ENCODE results near the gene ADAMTS9. TPM values are rescaled to one million over a fixed set of nuclear protein-coding genes. Genes with fewer than 3 reads are reported as not detected.

ADAMTS9 gene
- total RNA-seq, 6 donors from 2014 or later: 12.3 to 54.9 (median 26.6) TPM

- Histone ChIP-seq H3K4me1 (no peaks in the 10 kb centered on the region), H3K27me3 (no peaks in the 10 kb centered on the region), H3K27ac (peak overlapping the region in 2 of 4 donors; percentile 49 to 58), H3K36me3 (peaks cover 0 to 28% (median 0%) of the 10 kb centered on the region in 4 donors), H3K4me3 (peak overlapping the region in 3 of 4 donors; percentile 6 to 29 (median 27)), H3K9me3 (no peaks in the 10 kb centered on the region)
- ATAC-seq (ENCODE audit: low FRiP score in 2 of 2) (no peak), DNase-seq (no peak)
- TF ChIP-seq, protein P1, sequence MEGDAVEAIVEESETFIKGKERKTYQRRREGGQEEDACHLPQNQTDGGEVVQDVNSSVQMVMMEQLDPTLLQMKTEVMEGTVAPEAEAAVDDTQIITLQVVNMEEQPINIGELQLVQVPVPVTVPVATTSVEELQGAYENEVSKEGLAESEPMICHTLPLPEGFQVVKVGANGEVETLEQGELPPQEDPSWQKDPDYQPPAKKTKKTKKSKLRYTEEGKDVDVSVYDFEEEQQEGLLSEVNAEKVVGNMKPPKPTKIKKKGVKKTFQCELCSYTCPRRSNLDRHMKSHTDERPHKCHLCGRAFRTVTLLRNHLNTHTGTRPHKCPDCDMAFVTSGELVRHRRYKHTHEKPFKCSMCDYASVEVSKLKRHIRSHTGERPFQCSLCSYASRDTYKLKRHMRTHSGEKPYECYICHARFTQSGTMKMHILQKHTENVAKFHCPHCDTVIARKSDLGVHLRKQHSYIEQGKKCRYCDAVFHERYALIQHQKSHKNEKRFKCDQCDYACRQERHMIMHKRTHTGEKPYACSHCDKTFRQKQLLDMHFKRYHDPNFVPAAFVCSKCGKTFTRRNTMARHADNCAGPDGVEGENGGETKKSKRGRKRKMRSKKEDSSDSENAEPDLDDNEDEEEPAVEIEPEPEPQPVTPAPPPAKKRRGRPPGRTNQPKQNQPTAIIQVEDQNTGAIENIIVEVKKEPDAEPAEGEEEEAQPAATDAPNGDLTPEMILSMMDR (IDR thresholded peaks at IDR 0.05): no peak
- TF ChIP-seq POLR2AphosphoS5 (IDR thresholded peaks at IDR 0.05) (no peak), POLR2A (IDR thresholded peaks at IDR 0.05) (no peak), EP300 (IDR thresholded peaks at IDR 0.05) (no peak)
- WGBS, 2 donors: 71 to 84% methylated on average over 2 of the region's 2 CpGs
These were observed 125.9 kb downstream of the ADAMTS9 start for GRCh38 chr3:64561868-64562267.

- Histone ChIP-seq H3K4me3 (peak overlapping the region in 3 of 4 donors; percentile 6 to 29 (median 27)), H3K27me3 (no peaks in the 10 kb centered on the region), H3K27ac (peak overlapping the region in 2 of 4 donors; percentile 49 to 58), H3K4me1 (no peaks in the 10 kb centered on the region), H3K9me3 (no peaks in the 10 kb centered on the region), H3K36me3 (peaks cover 0 to 29% (median 0%) of the 10 kb centered on the region in 4 donors)
- ATAC-seq (ENCODE audit: low FRiP score in 2 of 2) (peak in 1 of 2 donors; percentile 52), DNase-seq (no peak)
- TF ChIP-seq EP300 (IDR thresholded peaks at IDR 0.05) (no peak), POLR2AphosphoS5 (IDR thresholded peaks at IDR 0.05) (no peak), POLR2A (IDR thresholded peaks at IDR 0.05) (no peak)
- TF ChIP-seq, protein P1 (IDR thresholded peaks at IDR 0.05): no peak
- whole genome bisulfite sequencing, 2 donors: 76 to 81% methylated on average over 22 of the region's 22 CpGs
These were observed 126.4 kb downstream of the ADAMTS9 start for GRCh38 chr3:64561325-64561843.

DNA sequence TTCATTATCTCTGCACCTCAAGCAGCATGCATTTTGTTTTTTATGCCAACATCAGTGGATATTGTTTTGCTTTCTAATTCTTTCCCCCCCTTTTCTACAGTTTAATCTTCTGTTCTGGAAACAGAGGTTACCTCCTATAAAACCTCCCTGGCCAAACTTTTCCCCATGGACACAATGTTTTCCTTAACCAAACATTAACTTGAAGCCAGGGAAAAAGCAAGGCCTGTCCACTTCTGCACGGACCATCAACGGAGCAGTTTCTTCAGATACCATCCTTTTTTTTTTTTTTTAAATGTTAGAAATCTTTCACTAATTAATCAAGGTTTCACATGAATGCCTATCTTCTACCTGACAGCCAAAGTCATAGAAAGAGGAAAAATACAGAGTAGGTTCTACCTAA lies 127.0 kb downstream of the ADAMTS9 start:
- TF ChIP-seq POLR2A (IDR thresholded peaks at IDR 0.05): no peak
- TF ChIP-seq EP300 (IDR thresholded peaks at IDR 0.05): no peak
- TF ChIP-seq, protein P1 (IDR thresholded peaks at IDR 0.05): no peak
- no peak for TF ChIP-seq POLR2AphosphoS5 (IDR thresholded peaks at IDR 0.05)
- Histone ChIP-seq H3K4me3 (no peak overlapping the region), H3K9me3 (no peaks in the 10 kb centered on the region), H3K36me3 (peaks cover 0 to 29% (median 0%) of the 10 kb centered on the region in 4 donors), H3K4me1 (no peaks in the 10 kb centered on the region), H3K27ac (peak overlapping the region in 1 of 4 donors; percentile 49), H3K27me3 (no peaks in the 10 kb centered on the region)
- no peak for DNase-seq
- WGBS, 2 donors: 76 to 87% methylated on average over 2 of the region's 2 CpGs
- no peak for ATAC-seq (ENCODE audit: low FRiP score in 2 of 2)

- ATAC-seq (ENCODE audit: low FRiP score in 2 of 2) (no peak), DNase-seq (no peak)
- Histone ChIP-seq H3K27me3 (no peaks in the 10 kb centered on the region), H3K4me1 (no peaks in the 10 kb centered on the region), H3K27ac (no peak overlapping the region), H3K4me3 (no peak overlapping the region), H3K36me3 (peaks cover 0 to 34% (median 0%) of the 10 kb centered on the region in 4 donors), H3K9me3 (no peaks in the 10 kb centered on the region)
- TF ChIP-seq EP300 (IDR thresholded peaks at IDR 0.05) (no peak), POLR2A (IDR thresholded peaks at IDR 0.05) (no peak)
- WGBS, 2 donors: 81 to 86% methylated on average over 7 of the region's 7 CpGs
These were observed 128.2 kb downstream of the ADAMTS9 start for GRCh38 chr3:64559588-64559987.

DNA sequence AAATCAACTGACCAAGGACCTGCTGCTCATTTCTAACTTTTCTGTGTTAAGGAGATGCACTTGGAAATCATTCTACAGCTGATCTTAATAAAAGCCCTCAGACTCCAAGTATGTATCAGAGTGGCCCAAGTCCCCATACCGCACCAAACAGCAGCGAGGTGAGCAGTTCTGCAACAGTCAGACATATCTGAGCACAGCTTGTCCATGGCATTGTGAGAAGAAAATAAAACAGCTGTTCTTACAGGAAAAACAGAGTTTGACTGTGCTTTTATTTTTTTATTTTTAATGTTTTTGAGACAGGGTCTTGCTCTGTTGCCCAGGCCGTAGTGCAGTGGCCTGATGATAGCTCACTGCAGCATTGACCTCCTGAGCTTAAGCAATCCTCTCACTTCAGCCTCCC lies 131.8 kb downstream of the ADAMTS9 start:
- TF ChIP-seq POLR2AphosphoS5 (IDR thresholded peaks at IDR 0.05): no peak
- TF ChIP-seq EP300 (IDR thresholded peaks at IDR 0.05): no peak
- TF ChIP-seq, protein P1 (IDR thresholded peaks at IDR 0.05): no peak
- Histone ChIP-seq H3K4me1 (no peaks in the 10 kb centered on the region), H3K9me3 (no peaks in the 10 kb centered on the region), H3K27ac (no peak overlapping the region), H3K27me3 (no peaks in the 10 kb centered on the region), H3K36me3 (peaks cover 0 to 39% (median 0%) of the 10 kb centered on the region in 4 donors), H3K4me3 (no peak overlapping the region)
- DNase-seq (no peak), ATAC-seq (ENCODE audit: low FRiP score in 2 of 2) (no peak)
- WGBS, 2 donors: 82% methylated on average over 3 of the region's 3 CpGs

All from upper lobe of left lung (tissue), 6 donors.